ENCODE data around the gene SPG7.

Gene SPG7

GRCh38 chr16:89525146-89525913, 17.1 kb downstream of the SPG7 start:
- Histone ChIP-seq H3K27ac (no peak overlapping the region), H3K27me3 (replicated peaks) (no peaks in the 10 kb centered on the region), H3K4me3 (ENCODE audit: low read depth, low read length) (no peak overlapping the region), H3K36me3 (replicated peaks) (peaks cover 79% of the 10 kb centered on the region)
- no peak for DNase-seq
- no peak for TF ChIP-seq CTCF (IDR thresholded peaks at IDR 0.05; ENCODE audit: low read depth, low read length, missing control alignments)
- in situ Hi-C loops (cut with HindIII; ENCODE audit: low pct_ligation_motif_present, low sequenced_read_pairs), result no loop called here

GRCh38 chr16:89529097-89529496, 20.9 kb downstream of the SPG7 start:
- DNase-seq, result no peak
- H3K27ac ChIP-seq, result no peak overlapping the region
- peaks cover 83% of the 10 kb centered on the region for H3K36me3 ChIP-seq (replicated peaks)
- H3K4me3 ChIP-seq (ENCODE audit: low read depth, low read length), result no peak overlapping the region
- in situ Hi-C loops (cut with HindIII; ENCODE audit: low pct_ligation_motif_present, low sequenced_read_pairs), result no loop called here
- TF ChIP-seq CTCF (IDR thresholded peaks at IDR 0.05; ENCODE audit: low read depth, low read length, missing control alignments), result no peak
- no peaks in the 10 kb centered on the region for H3K27me3 ChIP-seq (replicated peaks)

- no peak overlapping the region for H3K27ac ChIP-seq
- in situ Hi-C loops (cut with HindIII; ENCODE audit: low pct_ligation_motif_present, low sequenced_read_pairs), result no loop called here
- no peak overlapping the region for H3K4me3 ChIP-seq (ENCODE audit: low read depth, low read length)
- DNase-seq, result no peak
- H3K36me3 ChIP-seq (replicated peaks), result peaks cover 88% of the 10 kb centered on the region
- no peaks in the 10 kb centered on the region for H3K27me3 ChIP-seq (replicated peaks)
- no peak for TF ChIP-seq CTCF (IDR thresholded peaks at IDR 0.05; ENCODE audit: low read depth, low read length, missing control alignments)
Observed at GRCh38 chr16:89530401-89531381, 22.5 kb downstream of the SPG7 start.

GRCh38 chr16:89531821-89532526, 23.8 kb downstream of the SPG7 start:
- Histone ChIP-seq H3K27ac (no peak overlapping the region), H3K4me3 (ENCODE audit: low read depth, low read length) (no peak overlapping the region), H3K36me3 (replicated peaks) (peaks cover 86% of the 10 kb centered on the region), H3K27me3 (replicated peaks) (no peaks in the 10 kb centered on the region)
- no peak for TF ChIP-seq CTCF (IDR thresholded peaks at IDR 0.05; ENCODE audit: low read depth, low read length, missing control alignments)
- no peak for DNase-seq
- in situ Hi-C loops (cut with HindIII; ENCODE audit: low pct_ligation_motif_present, low sequenced_read_pairs), result no loop called here

- Histone ChIP-seq H3K27me3 (replicated peaks) (no peaks in the 10 kb centered on the region), H3K36me3 (replicated peaks) (peaks cover 84% of the 10 kb centered on the region), H3K27ac (no peak overlapping the region), H3K4me3 (ENCODE audit: low read depth, low read length) (no peak overlapping the region)
- TF ChIP-seq CTCF (IDR thresholded peaks at IDR 0.05; ENCODE audit: low read depth, low read length, missing control alignments), result no peak
- in situ Hi-C loops (cut with HindIII; ENCODE audit: low pct_ligation_motif_present, low sequenced_read_pairs), result no loop called here
- DNase-seq, result no peak
Observed at GRCh38 chr16:89534252-89534756, 26.1 kb downstream of the SPG7 start.
